ENCODE data around the gene C11orf91. TPM values are rescaled to one million over a fixed set of nuclear protein-coding genes. Genes with fewer than 3 reads are reported as not detected.
"Not testable (repeated sequence)": the region's sequence is repeated elsewhere in the genome, so short reads cannot be mapped to it uniquely, and the experiment has no call there.

Gene C11orf91
- total RNA-seq, 6 experiments from 2014 or later, result not detected

DNA sequence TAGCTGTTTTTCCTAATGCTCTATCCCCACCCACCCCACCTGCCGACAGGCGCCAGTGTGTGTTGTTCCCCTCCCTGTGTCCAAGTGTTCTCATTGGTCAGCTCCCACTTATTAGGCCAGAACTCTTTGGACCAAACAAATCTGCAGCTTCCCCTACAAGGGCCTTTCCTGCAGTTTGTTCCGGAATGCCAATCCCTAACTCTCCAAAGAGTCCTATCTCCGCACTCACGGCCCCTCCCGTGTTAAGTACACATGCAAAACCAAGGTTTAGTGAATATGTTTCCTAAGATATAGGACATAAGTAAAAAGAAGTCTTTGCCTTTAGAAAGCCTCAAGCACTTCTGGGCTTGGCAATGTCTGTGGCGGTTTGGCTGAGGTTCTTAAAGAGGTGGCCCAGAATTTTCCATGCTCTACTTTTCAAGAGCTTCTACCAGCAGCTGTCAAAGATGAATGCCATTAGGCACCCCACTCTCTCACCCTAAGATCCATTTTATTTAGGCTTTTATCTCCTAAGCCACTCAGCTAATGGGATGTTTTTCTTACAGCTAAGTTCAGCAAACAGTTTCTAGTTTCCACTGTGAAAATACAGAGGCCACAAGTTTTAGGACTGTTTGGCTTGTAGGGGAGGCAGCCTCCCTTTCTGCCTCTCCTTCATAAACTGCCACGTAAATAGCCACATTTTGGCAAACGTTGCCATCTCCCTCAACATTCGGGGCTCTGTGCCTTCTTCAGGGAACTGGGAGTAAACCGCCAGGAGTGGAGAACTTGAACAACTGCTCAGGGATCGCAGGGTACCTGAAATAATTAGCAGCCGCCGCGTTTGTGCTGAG is 34.0 kb upstream of the C11orf91 start:
- 49% methylated on average over 14 of the region's 15 CpGs for WGBS (ENCODE audit: insufficient coverage, low coverage, low lambda C conversion rate, missing lambda C conversion rate)
- Histone ChIP-seq H3K4me1 (peaks cover 0 to 33% (median 4%) of the 10 kb centered on the region in 4 donors), H3K27me3 (no peaks in the 10 kb centered on the region), H3K9me3 (no peaks in the 10 kb centered on the region), H3K4me3 (peak overlapping the region; percentile 87 to 92 (median 90)), H3K27ac (peak overlapping the region; percentile 93 to 99 (median 94)), H3K36me3 (peaks cover 0 to 1% (median 0%) of the 10 kb centered on the region in 4 donors)
- no peak for ATAC-seq
- intact Hi-C loops (cut with DNase I), result no loop called here
- no peak for TF ChIP-seq POLR2A (IDR thresholded peaks at IDR 0.05)
- TF ChIP-seq, protein P1, sequence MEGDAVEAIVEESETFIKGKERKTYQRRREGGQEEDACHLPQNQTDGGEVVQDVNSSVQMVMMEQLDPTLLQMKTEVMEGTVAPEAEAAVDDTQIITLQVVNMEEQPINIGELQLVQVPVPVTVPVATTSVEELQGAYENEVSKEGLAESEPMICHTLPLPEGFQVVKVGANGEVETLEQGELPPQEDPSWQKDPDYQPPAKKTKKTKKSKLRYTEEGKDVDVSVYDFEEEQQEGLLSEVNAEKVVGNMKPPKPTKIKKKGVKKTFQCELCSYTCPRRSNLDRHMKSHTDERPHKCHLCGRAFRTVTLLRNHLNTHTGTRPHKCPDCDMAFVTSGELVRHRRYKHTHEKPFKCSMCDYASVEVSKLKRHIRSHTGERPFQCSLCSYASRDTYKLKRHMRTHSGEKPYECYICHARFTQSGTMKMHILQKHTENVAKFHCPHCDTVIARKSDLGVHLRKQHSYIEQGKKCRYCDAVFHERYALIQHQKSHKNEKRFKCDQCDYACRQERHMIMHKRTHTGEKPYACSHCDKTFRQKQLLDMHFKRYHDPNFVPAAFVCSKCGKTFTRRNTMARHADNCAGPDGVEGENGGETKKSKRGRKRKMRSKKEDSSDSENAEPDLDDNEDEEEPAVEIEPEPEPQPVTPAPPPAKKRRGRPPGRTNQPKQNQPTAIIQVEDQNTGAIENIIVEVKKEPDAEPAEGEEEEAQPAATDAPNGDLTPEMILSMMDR (IDR thresholded peaks at IDR 0.05), result no peak
- no peak for DNase-seq

DNA sequence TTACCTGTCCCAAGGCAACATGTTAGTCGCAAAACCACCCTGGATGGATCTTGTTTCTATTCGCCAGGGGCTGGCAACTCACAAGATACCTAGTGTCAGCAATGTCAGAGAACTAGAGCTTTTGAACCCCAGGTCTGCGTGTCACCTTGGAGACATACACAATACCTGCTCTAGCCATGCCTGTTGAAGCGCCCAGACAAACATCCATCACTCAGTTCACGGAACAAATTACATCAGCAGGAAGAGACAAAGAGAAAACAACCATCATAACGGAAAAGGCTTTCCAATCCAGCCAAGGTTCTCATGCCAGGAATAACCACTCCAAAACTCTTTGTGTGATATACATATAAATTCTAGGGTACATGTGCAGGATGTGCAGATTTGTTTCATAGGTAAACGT is 33.4 kb upstream of the C11orf91 start:
- intact Hi-C loops (cut with DNase I), result no loop called here
- DNase-seq (no peak), ATAC-seq (no peak)
- peaks cover 0 to 1% (median 0%) of the 10 kb centered on the region in 4 donors for H3K36me3 ChIP-seq
- H3K27me3 ChIP-seq, result no peaks in the 10 kb centered on the region
- H3K27ac ChIP-seq, result peak overlapping the region in 2 of 3 donors; percentile 93 to 99
- no peak for TF ChIP-seq POLR2A (IDR thresholded peaks at IDR 0.05)
- TF ChIP-seq, protein P1 (IDR thresholded peaks at IDR 0.05), result no peak
- 76% methylated on average over 4 of the region's 7 CpGs for WGBS (ENCODE audit: insufficient coverage, low coverage, low lambda C conversion rate, missing lambda C conversion rate)
- no peaks in the 10 kb centered on the region for H3K9me3 ChIP-seq
- H3K4me3 ChIP-seq, result peak overlapping the region in 2 of 3 donors; percentile 87 to 90
- peaks cover 0 to 33% (median 4%) of the 10 kb centered on the region in 4 donors for H3K4me1 ChIP-seq

DNA sequence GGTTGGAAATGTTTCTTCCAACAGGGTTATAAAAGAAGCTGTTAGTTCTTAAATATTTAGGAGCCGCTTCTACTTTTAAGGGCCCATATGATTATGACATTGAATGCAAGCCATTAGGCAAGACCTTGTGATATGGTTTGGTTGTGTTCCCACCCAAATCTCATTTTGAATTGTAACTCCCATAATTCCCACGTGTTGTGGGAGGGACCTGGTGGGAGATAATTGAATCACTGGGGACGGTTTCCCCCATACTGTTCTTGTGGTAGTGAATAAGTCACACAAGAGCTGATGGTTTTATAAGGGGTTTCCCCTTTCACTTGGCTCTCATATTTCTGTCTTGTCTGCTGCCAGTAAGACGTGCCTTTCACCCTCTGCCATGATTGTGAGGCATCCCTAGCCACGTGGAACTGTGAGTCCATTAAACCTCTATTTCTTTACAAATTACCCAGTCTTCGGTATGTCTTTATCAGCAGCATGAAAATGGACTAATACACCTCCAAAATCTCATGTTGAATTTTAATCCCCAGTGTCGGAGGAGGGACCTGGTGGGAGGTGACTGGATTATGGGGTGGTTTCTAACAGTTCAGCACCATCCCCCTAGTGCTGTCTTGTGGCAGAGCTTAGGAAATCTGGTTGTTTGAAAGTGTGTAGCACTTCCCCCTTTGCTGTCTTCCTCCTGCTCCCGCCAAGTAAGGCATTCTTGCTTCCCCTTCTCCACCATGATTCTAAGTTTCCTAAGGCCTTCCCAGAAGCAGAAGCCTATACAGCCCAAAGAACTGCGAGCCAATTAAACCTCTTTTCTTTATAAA is 31.3 kb upstream of the C11orf91 start:
- 62% methylated on average over 9 of the region's 9 CpGs for WGBS (ENCODE audit: insufficient coverage, low coverage, low lambda C conversion rate, missing lambda C conversion rate)
- Histone ChIP-seq H3K4me1 (peaks cover 0 to 33% (median 4%) of the 10 kb centered on the region in 4 donors), H3K27me3 (no peaks in the 10 kb centered on the region), H3K27ac (no peak overlapping the region), H3K4me3 (no peak overlapping the region), H3K9me3 (no peaks in the 10 kb centered on the region), H3K36me3 (peaks cover 0 to 1% (median 0%) of the 10 kb centered on the region in 4 donors)
- no peak for DNase-seq
- intact Hi-C loops (cut with DNase I), result no loop called here
- TF ChIP-seq, protein P1 (IDR thresholded peaks at IDR 0.05), result no peak
- TF ChIP-seq POLR2A (IDR thresholded peaks at IDR 0.05), result no peak
- no peak for ATAC-seq

DNA sequence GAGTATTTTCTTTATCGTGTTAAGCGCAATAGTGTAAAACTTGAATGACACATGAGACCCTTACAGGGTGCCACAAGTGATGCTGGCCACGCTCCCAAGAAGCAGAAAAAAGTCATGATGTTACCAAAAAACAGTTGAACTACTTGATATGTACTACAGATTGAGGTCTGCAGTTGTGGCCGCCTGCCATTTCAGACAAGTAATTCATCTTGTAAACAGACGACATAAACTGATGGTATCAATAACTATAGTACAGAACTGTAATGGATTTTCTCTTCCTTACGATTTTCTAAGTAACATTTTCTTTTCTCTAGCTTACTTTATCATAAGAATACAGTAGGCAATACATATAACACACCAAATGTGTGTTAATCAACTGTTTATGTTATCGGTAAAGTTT is 30.1 kb upstream of the C11orf91 start:
- intact Hi-C loops (cut with DNase I), result no loop called here
- WGBS (ENCODE audit: insufficient coverage, low coverage, low lambda C conversion rate, missing lambda C conversion rate), result 64% methylated on average over 6 of the region's 7 CpGs
- no peaks in the 10 kb centered on the region for H3K27me3 ChIP-seq
- H3K9me3 ChIP-seq, result no peaks in the 10 kb centered on the region
- ATAC-seq (no peak), DNase-seq (no peak)
- TF ChIP-seq, protein P1 (IDR thresholded peaks at IDR 0.05), result no peak
- TF ChIP-seq POLR2A (IDR thresholded peaks at IDR 0.05), result no peak
- H3K27ac ChIP-seq, result no peak overlapping the region
- peaks cover 0 to 33% (median 4%) of the 10 kb centered on the region in 4 donors for H3K4me1 ChIP-seq
- no peak overlapping the region for H3K4me3 ChIP-seq
- H3K36me3 ChIP-seq, result peaks cover 0 to 1% (median 0%) of the 10 kb centered on the region in 4 donors

DNA sequence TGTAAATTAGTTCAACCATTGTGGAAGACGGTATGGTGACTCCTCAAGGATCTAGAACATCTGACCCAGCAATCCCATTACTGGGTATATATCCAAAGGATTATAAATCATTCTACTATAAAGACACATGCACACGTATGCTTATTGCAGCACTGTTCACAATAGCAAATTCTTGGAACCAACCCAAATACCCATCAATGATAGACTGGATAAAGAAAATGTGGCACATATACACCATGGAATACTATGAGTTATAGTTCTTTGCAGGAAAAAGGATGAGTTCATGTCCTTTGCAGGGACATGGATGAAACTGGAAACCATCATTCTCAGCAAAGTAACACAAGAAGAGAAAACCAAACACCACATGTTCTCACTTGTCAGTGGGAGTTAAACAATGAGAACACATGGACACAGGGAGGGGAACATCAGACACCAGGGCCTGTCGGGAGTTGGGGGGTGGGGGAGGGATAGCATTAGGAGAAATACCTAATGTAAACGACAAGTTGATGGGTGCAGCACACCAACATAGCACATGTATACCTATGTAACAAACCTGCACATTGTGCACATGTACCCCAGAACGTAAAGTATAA is 28.5 kb upstream of the C11orf91 start:
- DNase-seq, result not testable (repeated sequence)

DNA sequence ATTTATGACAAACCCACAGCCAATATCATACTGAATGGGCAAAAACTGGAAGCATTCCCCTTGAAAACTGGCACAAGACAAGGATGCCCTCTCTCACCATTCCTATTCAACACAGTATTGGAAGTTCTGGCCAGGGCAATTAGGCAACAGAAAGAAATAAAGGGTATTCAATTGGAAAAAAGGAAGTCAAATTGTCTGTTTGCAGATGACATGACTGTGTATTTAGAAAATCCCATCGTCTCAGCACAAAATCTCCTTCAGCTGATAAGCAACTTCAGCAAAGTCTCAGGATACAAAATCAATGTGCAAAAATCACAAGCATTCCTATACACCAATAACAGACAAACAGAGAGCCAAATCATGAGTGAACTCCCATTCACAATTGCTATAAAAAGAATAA is 26.9 kb upstream of the C11orf91 start:
- DNase-seq; H3K9me3 ChIP-seq; H3K4me3 ChIP-seq; H3K27ac ChIP-seq; H3K27me3 ChIP-seq; H3K36me3 ChIP-seq; intact Hi-C loops (cut with DNase I); ATAC-seq: not testable (repeated sequence)
- peaks cover 0 to 18% (median 0%) of the 10 kb centered on the region in 4 donors for H3K4me1 ChIP-seq
- 21% methylated on average over 1 of the region's 1 CpG for WGBS (ENCODE audit: insufficient coverage, low coverage, low lambda C conversion rate, missing lambda C conversion rate)

More for the DNA sequence above, 28.5 kb upstream of the C11orf91 start:
- H3K4me3 ChIP-seq; intact Hi-C loops (cut with DNase I); H3K27me3 ChIP-seq; H3K9me3 ChIP-seq; H3K36me3 ChIP-seq; ATAC-seq; H3K27ac ChIP-seq: not testable (repeated sequence)
- WGBS (ENCODE audit: insufficient coverage, low coverage, low lambda C conversion rate, missing lambda C conversion rate), result 72% methylated on average over 5 of the region's 5 CpGs
- H3K4me1 ChIP-seq, result peaks cover 0 to 24% (median 0%) of the 10 kb centered on the region in 4 donors

Data from right lobe of liver (tissue), 6 donors.